Measurements from ENCODE around the gene UQCRH.

Gene UQCRH

DNA sequence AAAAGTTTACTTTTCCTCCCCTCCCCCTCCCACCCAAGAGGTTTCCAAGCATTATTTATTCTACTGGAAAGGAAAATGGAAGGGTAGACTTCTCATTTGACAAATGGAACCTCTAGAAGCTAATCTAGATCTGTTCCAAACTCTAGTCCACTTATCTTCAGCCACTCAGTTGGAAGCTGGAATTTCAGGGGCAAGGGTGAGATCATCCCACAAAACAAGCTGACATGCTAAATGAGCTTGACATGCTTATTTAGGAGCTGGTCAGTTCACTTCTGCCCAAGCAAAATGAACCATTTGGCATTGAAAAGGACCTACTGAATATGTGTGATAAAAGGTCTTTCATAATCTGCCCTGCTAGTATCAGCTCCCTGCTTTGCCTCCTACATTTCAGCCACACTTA lies 5.1 kb upstream of the UQCRH start:
- Histone ChIP-seq H3K14ac (ENCODE audit: low read length) (no peak overlapping the region), H4K91ac (ENCODE audit: low read depth, low read length, poor library complexity) (no peak overlapping the region), H2AFZ (ENCODE audit: low read length) (no peak overlapping the region), H2BK120ac (ENCODE audit: low read depth, low read length) (no peak overlapping the region), H3K36me3 (replicated peaks in 1 of 2; ENCODE audit: control insufficient read depth in 2 of 2, insufficient read depth in 2 of 2, low read length in 2 of 2) (peaks cover 15 to 52% of the 10 kb centered on the region in 2 donors), H2AK5ac (ENCODE audit: low read depth, low read length) (no peak overlapping the region), H3K18ac (ENCODE audit: low read length) (no peak overlapping the region), H3K23ac (ENCODE audit: low read depth, low read length, poor library complexity) (no peak overlapping the region), H3K27ac (replicated peaks; ENCODE audit: low read length) (no peak overlapping the region), H2BK12ac (ENCODE audit: low read length) (no peak overlapping the region), H2BK5ac (ENCODE audit: low read length) (no peak overlapping the region), H3K4me1 (ENCODE audit: control insufficient read depth in 2 of 2, insufficient read depth in 1 of 2, low read depth in 1 of 2, low read length in 2 of 2) (peaks cover 8 to 9% of the 10 kb centered on the region in 2 donors), H2BK15ac (ENCODE audit: low read length) (no peak overlapping the region), H3K9me3 (replicated peaks in 1 of 2; ENCODE audit: control insufficient read depth in 2 of 2, insufficient read depth in 1 of 2, low read depth in 1 of 2, low read length in 2 of 2) (no peaks in the 10 kb centered on the region), H4K8ac (ENCODE audit: low read depth, low read length) (no peak overlapping the region), H3K79me1 (ENCODE audit: low read depth, low read length) (peaks cover 6% of the 10 kb centered on the region), H3K9ac (ENCODE audit: low read depth, low read length, poor library complexity) (no peak overlapping the region), H3K27me3 (ENCODE audit: control insufficient read depth in 3 of 3, insufficient read depth in 3 of 3, low read depth in 1 of 3, low read length in 3 of 3) (no peaks in the 10 kb centered on the region), H3K4me2 (ENCODE audit: insufficient read depth, low read length, poor library complexity, severe bottlenecking) (no peak overlapping the region), H3K4me3 (ENCODE audit: low read length in 2 of 2) (no peak overlapping the region), H3K4ac (ENCODE audit: low read length) (no peak overlapping the region)
- DNase-seq (ENCODE audit: low spot score) = no peak

DNA sequence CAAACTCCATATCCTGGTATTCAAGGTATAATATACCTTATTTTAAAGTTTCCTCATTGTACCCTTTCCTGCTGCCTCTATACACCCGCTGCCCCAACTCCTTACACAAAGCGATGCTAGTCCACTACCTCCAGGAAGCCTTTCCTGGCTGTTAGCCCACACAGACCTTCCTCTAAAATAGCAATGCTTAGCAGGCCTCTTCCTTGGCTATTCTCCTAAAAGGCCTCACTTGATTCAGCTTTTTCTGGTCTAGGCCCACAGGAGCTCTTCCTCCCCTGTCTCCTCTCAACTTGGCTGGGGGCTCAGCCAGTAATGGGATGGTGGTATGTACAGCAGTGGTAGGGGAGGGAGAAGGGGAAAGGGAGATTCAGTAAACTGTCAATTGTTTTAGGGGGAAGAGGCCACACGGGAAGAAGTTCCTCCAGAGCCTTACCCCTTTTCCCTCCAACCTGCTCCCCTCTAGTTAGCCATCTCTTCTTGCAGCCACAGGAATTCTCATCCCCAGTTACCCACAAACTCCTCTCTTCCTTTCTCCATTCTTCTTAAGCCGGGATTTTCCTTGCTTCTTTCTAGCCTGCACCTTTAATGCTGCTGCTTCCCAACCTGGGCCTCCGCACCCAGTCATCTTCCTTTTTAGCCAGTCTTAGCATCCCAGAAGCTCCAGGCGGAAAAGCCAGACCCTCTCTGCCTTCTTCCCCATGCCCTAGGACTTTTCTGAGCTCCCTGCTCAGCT lies 2.7 kb upstream of the UQCRH start:
- H3K9me3 ChIP-seq (replicated peaks in 1 of 2; ENCODE audit: control insufficient read depth in 2 of 2, insufficient read depth in 1 of 2, low read depth in 1 of 2, low read length in 2 of 2) = no peaks in the 10 kb centered on the region
- no peak overlapping the region for H4K91ac ChIP-seq (ENCODE audit: low read depth, low read length, poor library complexity)
- no peak for DNase-seq (ENCODE audit: low spot score)
- peak overlapping the region; percentile 98 for H3K9ac ChIP-seq (ENCODE audit: low read depth, low read length, poor library complexity)
- no peaks in the 10 kb centered on the region for H3K27me3 ChIP-seq (ENCODE audit: control insufficient read depth in 3 of 3, insufficient read depth in 3 of 3, low read depth in 1 of 3, low read length in 3 of 3)
- peak overlapping the region; percentile 86 for H3K27ac ChIP-seq (replicated peaks; ENCODE audit: low read length)
- H2BK12ac ChIP-seq (ENCODE audit: low read length) = no peak overlapping the region
- no peak overlapping the region for H3K14ac ChIP-seq (ENCODE audit: low read length)
- H2BK15ac ChIP-seq (ENCODE audit: low read length) = no peak overlapping the region
- H4K8ac ChIP-seq (ENCODE audit: low read depth, low read length) = no peak overlapping the region
- no CpG with 5 or more reads among the region's 6 CpGs for WGBS, 2 donors (ENCODE audit: extremely low coverage in 2 of 2, insufficient read length in 2 of 2, insufficient replicate concordance in 1 of 2)
- peaks cover 6% of the 10 kb centered on the region for H3K79me1 ChIP-seq (ENCODE audit: low read depth, low read length)
- H3K36me3 ChIP-seq (replicated peaks in 1 of 2; ENCODE audit: control insufficient read depth in 2 of 2, insufficient read depth in 2 of 2, low read length in 2 of 2) = peaks cover 9 to 32% of the 10 kb centered on the region in 2 donors
- H3K4me1 ChIP-seq (ENCODE audit: control insufficient read depth in 2 of 2, insufficient read depth in 1 of 2, low read depth in 1 of 2, low read length in 2 of 2) = peaks cover 10 to 12% of the 10 kb centered on the region in 2 donors
- peak overlapping the region; percentile 87 to 93 for H3K4me3 ChIP-seq (ENCODE audit: low read length in 2 of 2)
- no peak overlapping the region for H3K4ac ChIP-seq (ENCODE audit: low read length)
- peak overlapping the region; percentile 98 for H2BK5ac ChIP-seq (ENCODE audit: low read length)
- peak overlapping the region; percentile 86 for H2AFZ ChIP-seq (ENCODE audit: low read length)
- H2BK120ac ChIP-seq (ENCODE audit: low read depth, low read length) = peak overlapping the region; percentile 4
- no peak overlapping the region for H3K23ac ChIP-seq (ENCODE audit: low read depth, low read length, poor library complexity)
- H3K4me2 ChIP-seq (ENCODE audit: insufficient read depth, low read length, poor library complexity, severe bottlenecking) = peak overlapping the region; percentile 98
- peak overlapping the region; percentile 44 for H2AK5ac ChIP-seq (ENCODE audit: low read depth, low read length)
- H3K18ac ChIP-seq (ENCODE audit: low read length) = peak overlapping the region; percentile 98

DNA sequence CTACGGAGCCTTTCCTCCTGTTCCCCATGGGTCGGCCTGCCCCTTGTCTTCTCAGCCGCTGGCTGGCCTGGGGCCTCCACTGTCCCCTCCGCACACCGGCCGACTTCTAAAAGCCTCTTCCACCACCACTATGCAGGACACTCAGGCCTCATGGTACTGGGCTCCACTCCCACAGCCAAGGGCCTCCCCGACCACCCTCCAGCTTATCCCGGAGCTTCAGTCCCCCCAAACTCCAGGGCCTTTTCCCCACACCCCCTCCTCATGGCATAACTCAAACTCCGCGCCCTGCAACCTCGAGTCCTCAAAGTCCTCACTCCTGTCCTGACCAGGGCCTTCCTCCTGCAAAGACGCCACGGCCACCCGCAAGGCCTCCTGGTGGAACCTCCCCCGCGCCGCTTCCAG lies 2.1 kb upstream of the UQCRH start:
- no peak overlapping the region for H2BK12ac ChIP-seq (ENCODE audit: low read length)
- H3K4ac ChIP-seq (ENCODE audit: low read length) = peak overlapping the region; percentile 95
- H3K36me3 ChIP-seq (replicated peaks in 1 of 2; ENCODE audit: control insufficient read depth in 2 of 2, insufficient read depth in 2 of 2, low read length in 2 of 2) = peaks cover 9 to 29% of the 10 kb centered on the region in 2 donors
- H3K9me3 ChIP-seq (replicated peaks in 1 of 2; ENCODE audit: control insufficient read depth in 2 of 2, insufficient read depth in 1 of 2, low read depth in 1 of 2, low read length in 2 of 2) = no peaks in the 10 kb centered on the region
- peak overlapping the region; percentile 98 for H3K23ac ChIP-seq (ENCODE audit: low read depth, low read length, poor library complexity)
- H3K14ac ChIP-seq (ENCODE audit: low read length) = peak overlapping the region; percentile 48
- H4K8ac ChIP-seq (ENCODE audit: low read depth, low read length) = no peak overlapping the region
- peak overlapping the region; percentile 98 for H3K9ac ChIP-seq (ENCODE audit: low read depth, low read length, poor library complexity)
- peak overlapping the region; percentile 86 for H2AFZ ChIP-seq (ENCODE audit: low read length)
- H3K4me1 ChIP-seq (ENCODE audit: control insufficient read depth in 2 of 2, insufficient read depth in 1 of 2, low read depth in 1 of 2, low read length in 2 of 2) = peaks cover 10 to 12% of the 10 kb centered on the region in 2 donors
- peak overlapping the region; percentile 98 for H2BK5ac ChIP-seq (ENCODE audit: low read length)
- WGBS, 2 donors (ENCODE audit: extremely low coverage in 2 of 2, insufficient read length in 2 of 2, insufficient replicate concordance in 1 of 2) = no CpG with 5 or more reads among the region's 17 CpGs
- peaks cover 6% of the 10 kb centered on the region for H3K79me1 ChIP-seq (ENCODE audit: low read depth, low read length)
- peak overlapping the region; percentile 98 for H3K4me2 ChIP-seq (ENCODE audit: insufficient read depth, low read length, poor library complexity, severe bottlenecking)
- peak overlapping the region; percentile 54 for H4K91ac ChIP-seq (ENCODE audit: low read depth, low read length, poor library complexity)
- DNase-seq (ENCODE audit: low spot score) = peak; percentile 11
- H2BK15ac ChIP-seq (ENCODE audit: low read length) = no peak overlapping the region
- H3K4me3 ChIP-seq (ENCODE audit: low read length in 2 of 2) = peak overlapping the region; percentile 87 to 93
- peak overlapping the region; percentile 4 for H2BK120ac ChIP-seq (ENCODE audit: low read depth, low read length)
- H3K27me3 ChIP-seq (ENCODE audit: control insufficient read depth in 3 of 3, insufficient read depth in 3 of 3, low read depth in 1 of 3, low read length in 3 of 3) = no peaks in the 10 kb centered on the region
- H3K18ac ChIP-seq (ENCODE audit: low read length) = peak overlapping the region; percentile 98
- peak overlapping the region; percentile 86 for H3K27ac ChIP-seq (replicated peaks; ENCODE audit: low read length)
- H2AK5ac ChIP-seq (ENCODE audit: low read depth, low read length) = peak overlapping the region; percentile 44

DNA sequence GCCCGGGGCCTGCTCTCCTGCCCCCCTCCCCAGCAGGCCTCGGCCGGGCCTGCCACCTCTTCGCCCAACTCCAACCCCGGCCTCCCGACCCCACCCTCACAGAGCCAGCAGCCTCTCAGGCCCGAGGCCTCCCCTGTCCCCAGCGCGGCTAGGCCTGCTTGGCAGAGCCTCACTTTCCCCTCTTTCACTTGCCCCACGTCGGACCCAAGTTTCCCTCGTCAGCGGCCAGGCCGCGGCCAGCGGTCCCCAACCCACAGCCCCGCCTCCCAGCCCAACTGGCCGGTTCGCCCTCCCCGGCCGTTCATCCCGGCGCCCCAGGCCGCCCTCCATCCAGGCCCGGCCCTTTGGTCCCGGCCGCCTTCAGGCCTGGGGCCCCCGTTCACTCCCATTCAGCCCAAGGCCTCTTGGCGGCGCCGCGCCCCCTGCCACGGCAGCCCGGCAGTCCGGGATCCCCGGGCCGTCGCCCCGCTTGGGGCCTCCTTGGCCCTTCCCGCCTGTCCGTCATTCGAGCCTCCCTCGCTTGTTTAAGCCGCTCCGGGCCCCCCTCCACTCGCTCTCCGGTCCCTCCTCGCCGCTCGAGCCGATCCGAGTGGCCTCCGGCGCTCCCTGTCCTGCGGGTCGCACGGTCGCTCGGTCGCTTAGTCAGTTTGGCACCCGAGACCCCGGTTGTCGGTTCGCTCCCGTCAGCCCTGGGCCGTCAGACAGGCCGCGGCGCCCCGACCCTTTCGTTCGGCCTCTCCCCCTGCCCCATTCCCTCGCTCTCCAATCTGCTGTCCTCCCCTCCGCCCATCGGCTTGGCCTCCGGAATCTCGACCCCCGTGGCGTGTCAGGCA lies 1.5 kb upstream of the UQCRH start:
- Histone ChIP-seq H3K27me3 (ENCODE audit: control insufficient read depth in 3 of 3, insufficient read depth in 3 of 3, low read depth in 1 of 3, low read length in 3 of 3) (no peaks in the 10 kb centered on the region), H2BK5ac (ENCODE audit: low read length) (peak overlapping the region; percentile 98), H2BK12ac (ENCODE audit: low read length) (peak overlapping the region; percentile 16), H3K27ac (replicated peaks; ENCODE audit: low read length) (peak overlapping the region; percentile 86), H3K18ac (ENCODE audit: low read length) (peak overlapping the region; percentile 98), H3K36me3 (replicated peaks in 1 of 2; ENCODE audit: control insufficient read depth in 2 of 2, insufficient read depth in 2 of 2, low read length in 2 of 2) (peaks cover 5 to 29% of the 10 kb centered on the region in 2 donors), H2AK5ac (ENCODE audit: low read depth, low read length) (peak overlapping the region; percentile 44), H2BK15ac (ENCODE audit: low read length) (peak overlapping the region; percentile 83), H3K4ac (ENCODE audit: low read length) (peak overlapping the region; percentile 95), H3K4me3 (ENCODE audit: low read length in 2 of 2) (peak overlapping the region; percentile 87 to 93), H3K4me2 (ENCODE audit: insufficient read depth, low read length, poor library complexity, severe bottlenecking) (peak overlapping the region; percentile 98), H4K91ac (ENCODE audit: low read depth, low read length, poor library complexity) (peak overlapping the region; percentile 54), H3K4me1 (ENCODE audit: control insufficient read depth in 2 of 2, insufficient read depth in 1 of 2, low read depth in 1 of 2, low read length in 2 of 2) (peaks cover 10 to 12% of the 10 kb centered on the region in 2 donors), H2BK120ac (ENCODE audit: low read depth, low read length) (peak overlapping the region; percentile 72), H3K9ac (ENCODE audit: low read depth, low read length, poor library complexity) (peak overlapping the region; percentile 98), H3K9me3 (replicated peaks in 1 of 2; ENCODE audit: control insufficient read depth in 2 of 2, insufficient read depth in 1 of 2, low read depth in 1 of 2, low read length in 2 of 2) (no peaks in the 10 kb centered on the region), H4K8ac (ENCODE audit: low read depth, low read length) (no peak overlapping the region), H3K23ac (ENCODE audit: low read depth, low read length, poor library complexity) (peak overlapping the region; percentile 98), H3K79me1 (ENCODE audit: low read depth, low read length) (peaks cover 6% of the 10 kb centered on the region), H2AFZ (ENCODE audit: low read length) (peak overlapping the region; percentile 86), H3K14ac (ENCODE audit: low read length) (peak overlapping the region; percentile 48)
- whole genome bisulfite sequencing, 2 donors (ENCODE audit: extremely low coverage in 2 of 2, insufficient read length in 2 of 2, insufficient replicate concordance in 1 of 2) = no CpG with 5 or more reads among the region's 79 CpGs
- peak; percentile 63 for DNase-seq (ENCODE audit: low spot score)
